K562 (cell line): ENCODE results near the gene DAPK3. TPM values are rescaled to one million over a fixed set of nuclear protein-coding genes. Genes with fewer than 3 reads are reported as not detected.

Experiments
- BACH1 ChIP-seq: fragments of 200-800 bp; sonication (Bioruptor generic); IDR thresholded peaks from 2 replicates; pipeline ENCODE4 v1.6.1; 2016; ENCODE audit warnings: missing genetic modification characterization, missing compliant biosample characterization
- CBX8 ChIP-seq: fragments of 200-600 bp; sonication (generic); IDR thresholded peaks from 2 replicates; pipeline ENCODE4 v1.6.1; 2012; ENCODE audit warnings: borderline replicate concordance, mixed run types, low read depth, mild to moderate bottlenecking, moderate library complexity, mixed read lengths, low read length, control low read depth, inconsistent platforms; ENCODE audit not compliant: poor library complexity, severe bottlenecking; ENCODE audit errors: extremely low read depth
- HNRNPUL1 ChIP-seq: fragments of 200-400 bp; formaldehyde crosslinking; IDR thresholded peaks from 2 replicates; pipeline ENCODE4 v1.6.1; 2017; ENCODE audit warnings: low read length
- NCOA4 ChIP-seq: fragments of 450-650 bp; IDR thresholded peaks from 2 replicates; pipeline ENCODE4 v1.6.1; 2018; ENCODE audit warnings: mild to moderate bottlenecking; ENCODE audit not compliant: partially characterized antibody
- NEUROD1 ChIP-seq: fragments of 150-350 bp; IDR thresholded peaks from 2 replicates; pipeline ENCODE4 v1.6.1; 2014; ENCODE audit warnings: borderline replicate concordance, low read length, low read depth; ENCODE audit not compliant: partially characterized antibody
- NFE2 ChIP-seq: IDR thresholded peaks from 2 replicates; pipeline ENCODE4 v1.6.1; 2014; ENCODE audit warnings: antibody characterized with exemption, low read depth
- NFE2L1 ChIP-seq: fragments of 450-650 bp; IDR thresholded peaks from 2 replicates; pipeline ENCODE4 v1.6.1; 2016; ENCODE audit warnings: missing genetic modification characterization, low read depth, mild to moderate bottlenecking, missing compliant biosample characterization, moderate library complexity, borderline replicate concordance
- OTX1 ChIP-seq: fragments of 450-650 bp; formaldehyde crosslinking; IDR thresholded peaks from 2 replicates; pipeline ENCODE4 v1.4.0; 2022; ENCODE audit warnings: mild to moderate bottlenecking
- SAFB2 ChIP-seq: fragments of 200-400 bp; formaldehyde crosslinking; IDR thresholded peaks from 2 replicates; pipeline ENCODE4 v1.6.1; 2018; ENCODE audit warnings: borderline replicate concordance, low read length, low read depth, moderate library complexity; ENCODE audit not compliant: severe bottlenecking
- SMARCC2 ChIP-seq: fragments of 450-650 bp; IDR thresholded peaks from 2 replicates; pipeline ENCODE4 v1.6.1; 2017; ENCODE audit warnings: antibody characterized with exemption, moderate library complexity, mild to moderate bottlenecking, low read depth
- TAF1 ChIP-seq: IDR thresholded peaks from 2 replicates; pipeline ENCODE4 v1.6.1; 2011; ENCODE audit warnings: mild to moderate bottlenecking, low read length, moderate library complexity; ENCODE audit not compliant: insufficient read depth, control insufficient read depth, severe bottlenecking; ENCODE audit errors: extremely low read depth
- TCFL5 ChIP-seq: fragments of 250-450 bp; sonication (Bioruptor Pico); conservative IDR thresholded peaks from 2 replicates; pipeline ENCODE4 v1.6.1; 2021; ENCODE audit warnings: mild to moderate bottlenecking, moderate library complexity, matching md5 sums
- ZNF134 ChIP-seq: fragments of 250-450 bp; sonication (Bioruptor Pico); conservative IDR thresholded peaks from 2 replicates; pipeline ENCODE4 v1.4.0; 2020
- ZNF146 ChIP-seq: IDR thresholded peaks from one replicate; pipeline ENCODE4 v1.6.1; 2018; ENCODE audit warnings: missing compliant biosample characterization; ENCODE audit not compliant: unreplicated experiment
- ZNF23 ChIP-seq: fragments of 250-450 bp; sonication (Bioruptor Pico); IDR thresholded peaks from 2 replicates; pipeline ENCODE4 v1.4.0; 2020; ENCODE audit warnings: mild to moderate bottlenecking
- ZNF384 ChIP-seq: IDR thresholded peaks from 2 replicates; pipeline ENCODE4 v1.6.1; 2012; ENCODE audit warnings: low read depth, low read length, improper control_type of control experiment
- ZNF431 ChIP-seq: sonication (generic); formaldehyde crosslinking; IDR thresholded peaks from 2 replicates; pipeline ENCODE4 v1.8.0; 2022; ENCODE audit warnings: mild to moderate bottlenecking, missing genetic modification reagents
- polyA plus RNA-seq, 8 experiments: library from polyadenylated mRNA; depleted of rRNA in 4 of 8; stranded (reverse) in 5 of 8; unstranded in 3 of 8; fragments of >200 nt; fragmentation: Nextera tagmentation in 2 of 8; fragmentation: Illumina TruSeq in 1 of 8; extraction: Ambion mirVana in 2 of 8; extraction: Trizol in 1 of 8; gene quantifications; 2 replicates each; pipeline versions ENCODE4 v1.2.1 to v1.2.3, GENCODE V29; 2011 to 2014; ENCODE audit warnings: inconsistent platforms in 1 of 8, missing spikeins in 1 of 8
- total RNA-seq, 7 experiments: library from RNA; depleted of rRNA in 6 of 7; stranded (reverse); fragments of >200 nt in 6 of 7; fragmentation: Illumina TruSeq in 2 of 7; extraction: Trizol in 2 of 7; gene quantifications; 2 replicates each; pipeline versions ENCODE4 v1.2.1 to v1.2.3, GENCODE V29; 2011 to 2021; ENCODE audit warnings: low replicate concordance in 1 of 7
- TF ChIP-seq, protein P1 (sequence below): sonication (generic); formaldehyde crosslinking; IDR thresholded peaks from 2 replicates; pipeline ENCODE4 v1.8.1; 2023; ENCODE audit warnings: mild to moderate bottlenecking, missing genetic modification reagents
- TF ChIP-seq, protein P2 (sequence below): IDR thresholded peaks from 2 replicates; pipeline ENCODE4 v1.6.1; 2014; ENCODE audit warnings: antibody characterized with exemption
- TF ChIP-seq, protein P3 (sequence below), 2 experiments: fragments of 450-650 bp; IDR thresholded peaks; 2 replicates each; pipeline ENCODE4 v1.6.1; 2016
- TF ChIP-seq, protein P4 (sequence below), 3 experiments: fragments of 200-800 bp in 1 of 3; sonication (Bioruptor generic) in 1 of 3; sonication (generic) in 1 of 3; formaldehyde crosslinking in 1 of 3; IDR thresholded peaks; 2 replicates each; pipeline versions ENCODE4 v1.6.1 to v1.8.0; 2016 to 2022; ENCODE audit warnings: mild to moderate bottlenecking in 2 of 3, missing compliant biosample characterization in 2 of 3, missing genetic modification characterization in 2 of 3, missing genetic modification reagents in 1 of 3

DAPK3 gene
- total and polyA plus RNA-seq, 9 of the 15 experiments (the other 6 are each of a cell fraction or from before 2014, with no cell fraction given), result 0.14 to 63.4 (median 25.0) TPM

DNA sequence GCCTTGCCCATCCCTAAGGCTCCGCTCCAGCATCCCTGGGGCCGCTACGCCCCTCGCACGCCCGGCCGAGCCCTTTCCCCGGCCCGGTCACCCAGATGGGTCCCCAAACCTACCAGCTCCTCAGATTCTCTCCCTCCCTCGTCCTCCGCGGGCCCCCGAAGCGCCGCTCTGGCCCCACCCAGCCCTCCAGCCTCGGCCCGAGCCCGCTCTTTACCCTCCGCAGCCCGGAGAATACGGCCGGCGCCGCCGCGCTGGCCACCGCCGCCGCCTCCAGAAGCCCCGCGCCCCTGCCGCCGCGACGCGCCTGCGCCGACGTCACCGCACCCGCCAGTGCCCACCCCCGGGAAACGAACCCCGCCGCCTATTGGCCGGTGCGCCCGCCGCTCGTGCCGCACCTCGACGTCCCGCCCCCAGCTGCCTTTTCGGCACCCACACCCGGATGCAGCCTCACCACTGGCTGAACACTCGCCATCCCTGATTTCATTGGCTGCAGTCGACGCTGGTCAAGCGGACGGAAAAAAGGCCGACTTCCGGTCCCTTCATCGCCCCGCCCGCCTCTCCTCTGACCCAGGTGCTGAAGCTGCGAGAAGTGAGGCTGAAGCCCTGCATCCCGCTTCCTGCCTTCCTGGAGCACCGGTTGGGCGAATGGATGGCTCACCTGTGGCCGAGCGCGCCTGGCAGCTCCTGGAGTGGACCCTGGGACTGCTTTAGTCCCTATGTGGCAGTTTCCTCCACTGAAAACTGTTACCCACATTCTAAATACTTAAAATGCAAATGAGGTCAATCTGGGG lies at the start of gene DAPK3 (continued):
- TF ChIP-seq, protein P1, sequence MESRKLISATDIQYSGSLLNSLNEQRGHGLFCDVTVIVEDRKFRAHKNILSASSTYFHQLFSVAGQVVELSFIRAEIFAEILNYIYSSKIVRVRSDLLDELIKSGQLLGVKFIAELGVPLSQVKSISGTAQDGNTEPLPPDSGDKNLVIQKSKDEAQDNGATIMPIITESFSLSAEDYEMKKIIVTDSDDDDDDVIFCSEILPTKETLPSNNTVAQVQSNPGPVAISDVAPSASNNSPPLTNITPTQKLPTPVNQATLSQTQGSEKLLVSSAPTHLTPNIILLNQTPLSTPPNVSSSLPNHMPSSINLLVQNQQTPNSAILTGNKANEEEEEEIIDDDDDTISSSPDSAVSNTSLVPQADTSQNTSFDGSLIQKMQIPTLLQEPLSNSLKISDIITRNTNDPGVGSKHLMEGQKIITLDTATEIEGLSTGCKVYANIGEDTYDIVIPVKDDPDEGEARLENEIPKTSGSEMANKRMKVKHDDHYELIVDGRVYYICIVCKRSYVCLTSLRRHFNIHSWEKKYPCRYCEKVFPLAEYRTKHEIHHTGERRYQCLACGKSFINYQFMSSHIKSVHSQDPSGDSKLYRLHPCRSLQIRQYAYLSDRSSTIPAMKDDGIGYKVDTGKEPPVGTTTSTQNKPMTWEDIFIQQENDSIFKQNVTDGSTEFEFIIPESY (CRISPR knock-in tag), result 0 out of 2 replicates have a peak, but pooled peaks have one; percentile 31
- no peak for TF ChIP-seq NFE2
- TF ChIP-seq, protein P2, sequence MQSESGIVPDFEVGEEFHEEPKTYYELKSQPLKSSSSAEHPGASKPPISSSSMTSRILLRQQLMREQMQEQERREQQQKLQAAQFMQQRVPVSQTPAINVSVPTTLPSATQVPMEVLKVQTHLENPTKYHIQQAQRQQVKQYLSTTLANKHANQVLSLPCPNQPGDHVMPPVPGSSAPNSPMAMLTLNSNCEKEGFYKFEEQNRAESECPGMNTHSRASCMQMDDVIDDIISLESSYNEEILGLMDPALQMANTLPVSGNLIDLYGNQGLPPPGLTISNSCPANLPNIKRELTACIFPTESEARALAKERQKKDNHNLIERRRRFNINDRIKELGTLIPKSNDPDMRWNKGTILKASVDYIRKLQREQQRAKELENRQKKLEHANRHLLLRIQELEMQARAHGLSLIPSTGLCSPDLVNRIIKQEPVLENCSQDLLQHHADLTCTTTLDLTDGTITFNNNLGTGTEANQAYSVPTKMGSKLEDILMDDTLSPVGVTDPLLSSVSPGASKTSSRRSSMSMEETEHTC, result no peak
- TF ChIP-seq OTX1, result no peak
- TF ChIP-seq TAF1, result peak; percentile 53
- no peak for TF ChIP-seq ZNF134 (CRISPR knock-in tag)
- TF ChIP-seq TCFL5, result no peak
- TF ChIP-seq ZNF23, result no peak
- TF ChIP-seq NCOA4, result no peak
- TF ChIP-seq NEUROD1, result peak; percentile 96
- no peak for TF ChIP-seq CBX8
- TF ChIP-seq, protein P3, sequence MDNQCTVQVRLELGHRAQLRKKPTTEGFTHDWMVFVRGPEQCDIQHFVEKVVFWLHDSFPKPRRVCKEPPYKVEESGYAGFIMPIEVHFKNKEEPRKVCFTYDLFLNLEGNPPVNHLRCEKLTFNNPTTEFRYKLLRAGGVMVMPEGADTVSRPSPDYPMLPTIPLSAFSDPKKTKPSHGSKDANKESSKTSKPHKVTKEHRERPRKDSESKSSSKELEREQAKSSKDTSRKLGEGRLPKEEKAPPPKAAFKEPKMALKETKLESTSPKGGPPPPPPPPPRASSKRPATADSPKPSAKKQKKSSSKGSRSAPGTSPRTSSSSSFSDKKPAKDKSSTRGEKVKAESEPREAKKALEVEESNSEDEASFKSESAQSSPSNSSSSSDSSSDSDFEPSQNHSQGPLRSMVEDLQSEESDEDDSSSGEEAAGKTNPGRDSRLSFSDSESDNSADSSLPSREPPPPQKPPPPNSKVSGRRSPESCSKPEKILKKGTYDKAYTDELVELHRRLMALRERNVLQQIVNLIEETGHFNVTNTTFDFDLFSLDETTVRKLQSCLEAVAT (IDR thresholded peaks at IDR 0.05), result no peak
- TF ChIP-seq HNRNPUL1, result no peak
- TF ChIP-seq ZNF146 (CRISPR knock-in tag), result no peak
- TF ChIP-seq, protein P4, sequence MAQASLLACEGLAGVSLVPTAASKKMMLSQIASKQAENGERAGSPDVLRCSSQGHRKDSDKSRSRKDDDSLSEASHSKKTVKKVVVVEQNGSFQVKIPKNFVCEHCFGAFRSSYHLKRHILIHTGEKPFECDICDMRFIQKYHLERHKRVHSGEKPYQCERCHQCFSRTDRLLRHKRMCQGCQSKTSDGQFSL (CRISPR knock-in tag; IDR thresholded peaks at IDR 0.05), result no peak
- TF ChIP-seq, protein P4 (tag; IDR thresholded peaks at IDR 0.05), result no peak
- no peak for TF ChIP-seq ZNF431 (CRISPR knock-in tag)
- peak; percentile 64; the same call in 1 of the 2 replicates for TF ChIP-seq ZNF384
- no peak for TF ChIP-seq BACH1 (tag)
- TF ChIP-seq SMARCC2, result no peak
- TF ChIP-seq NFE2L1 (tag), result no peak
- no peak for TF ChIP-seq SAFB2
